KMS-11 (cell line): ENCODE data around the gene SERPINB10.
"Not testable (repeated sequence)": the region's sequence is repeated elsewhere in the genome, so short reads cannot be mapped to it uniquely, and the experiment has no call there.

ENCODE experiments used
- H2AFZ ChIP-seq: fragments of 200-600 bp; sonication (generic); 2 replicates; pipeline ENCODE4 v1.6.1; 2016; ENCODE audit warnings: antibody characterized with exemption, mixed run types, low read depth
- H3K27ac ChIP-seq: fragments of 200-600 bp; sonication (generic); 2 replicates; pipeline ENCODE4 v1.6.1; 2016; ENCODE audit warnings: mild to moderate bottlenecking, mixed run types
- H3K27me3 ChIP-seq: fragments of 200-600 bp; sonication (generic); 2 replicates; pipeline ENCODE4 v1.6.1; 2017; ENCODE audit warnings: mild to moderate bottlenecking, low read depth, mixed run types, moderate library complexity; ENCODE audit not compliant: insufficient read depth
- H3K36me3 ChIP-seq: fragments of 200-600 bp; sonication (generic); 2 replicates; pipeline ENCODE4 v1.6.1; 2017; ENCODE audit warnings: mild to moderate bottlenecking, mixed run types; ENCODE audit not compliant: insufficient read depth
- H3K4me1 ChIP-seq: fragments of 200-600 bp; sonication (generic); 2 replicates; pipeline ENCODE4 v1.6.1; 2016; ENCODE audit warnings: mild to moderate bottlenecking, low read depth, mixed run types; ENCODE audit not compliant: poor library complexity, severe bottlenecking
- H3K4me2 ChIP-seq: fragments of 200-600 bp; sonication (generic); 2 replicates; pipeline ENCODE4 v1.7.0; 2016; ENCODE audit warnings: mild to moderate bottlenecking, mixed run types
- H3K4me3 ChIP-seq: fragments of 200-600 bp; sonication (generic); IDR thresholded peaks from 2 replicates; pipeline ENCODE4 v1.6.1; 2017; ENCODE audit warnings: low read depth, low read length, mixed read lengths; ENCODE audit not compliant: insufficient read depth
- H3K79me2 ChIP-seq: fragments of 200-600 bp; sonication (generic); 2 replicates; pipeline ENCODE4 v1.6.1; 2016; ENCODE audit warnings: low read depth, mixed run types; ENCODE audit not compliant: insufficient read depth
- H3K9ac ChIP-seq: fragments of 200-600 bp; sonication (generic); 2 replicates; pipeline ENCODE4 v1.6.1; 2016; ENCODE audit warnings: mild to moderate bottlenecking, mixed run types
- H4K20me1 ChIP-seq: fragments of 200-600 bp; sonication (generic); 2 replicates; pipeline ENCODE4 v1.6.1; 2016; ENCODE audit warnings: mild to moderate bottlenecking, mixed run types; ENCODE audit not compliant: insufficient read depth
- CTCF ChIP-seq: fragments of 200-600 bp; sonication (generic); conservative IDR thresholded peaks from 2 replicates; pipeline ENCODE4 v1.6.1; 2017; ENCODE audit warnings: low read depth, mild to moderate bottlenecking, antibody characterized with exemption, low read length, moderate library complexity, mixed read lengths

Gene SERPINB10

GRCh38 chr18:63922049-63922448 lies 14.3 kb downstream of the SERPINB10 start:
- no peak for TF ChIP-seq CTCF
- Histone ChIP-seq H3K27me3 (no peaks in the 10 kb centered on the region), H3K4me3 (no peak overlapping the region), H3K27ac (no peak overlapping the region), H3K79me2 (no peaks in the 10 kb centered on the region), H3K4me2 (no peak overlapping the region), H4K20me1 (no peaks in the 10 kb centered on the region), H3K9ac (no peak overlapping the region), H3K4me1 (no peaks in the 10 kb centered on the region), H3K36me3 (no peaks in the 10 kb centered on the region), H2AFZ (no peak overlapping the region)

GRCh38 chr18:63924551-63924950 lies 16.8 kb downstream of the SERPINB10 start:
- Histone ChIP-seq H3K4me1 (no peaks in the 10 kb centered on the region), H3K27me3 (no peaks in the 10 kb centered on the region), H2AFZ (no peak overlapping the region), H3K27ac (no peak overlapping the region), H3K9ac (no peak overlapping the region), H3K79me2 (no peaks in the 10 kb centered on the region), H3K4me3 (no peak overlapping the region), H4K20me1 (no peaks in the 10 kb centered on the region), H3K4me2 (no peak overlapping the region), H3K36me3 (no peaks in the 10 kb centered on the region)
- no peak for TF ChIP-seq CTCF

- H3K4me2 ChIP-seq, result no peak overlapping the region
- no peaks in the 10 kb centered on the region for H3K36me3 ChIP-seq
- H2AFZ ChIP-seq, result no peak overlapping the region
- H3K27ac ChIP-seq, result no peak overlapping the region
- no peak overlapping the region for H3K4me3 ChIP-seq
- H4K20me1 ChIP-seq, result no peaks in the 10 kb centered on the region
- no peak overlapping the region for H3K9ac ChIP-seq
- TF ChIP-seq CTCF, result no peak
- H3K79me2 ChIP-seq, result no peaks in the 10 kb centered on the region
- H3K27me3 ChIP-seq, result no peaks in the 10 kb centered on the region
- H3K4me1 ChIP-seq, result no peaks in the 10 kb centered on the region
Observed at GRCh38 chr18:63928331-63928730, 20.6 kb downstream of the SERPINB10 start.

GRCh38 chr18:63929369-63929768 lies 21.6 kb downstream of the SERPINB10 start:
- not testable (repeated sequence) for H3K4me3 ChIP-seq, H3K4me1 ChIP-seq, H3K36me3 ChIP-seq, H4K20me1 ChIP-seq, H3K27me3 ChIP-seq, H2AFZ ChIP-seq, H3K79me2 ChIP-seq, H3K4me2 ChIP-seq, H3K9ac ChIP-seq, H3K27ac ChIP-seq

- no peak overlapping the region for H2AFZ ChIP-seq
- no peaks in the 10 kb centered on the region for H3K79me2 ChIP-seq
- no peak for TF ChIP-seq CTCF
Observed at GRCh38 chr18:63930773-63931354, 23.1 kb downstream of the SERPINB10 start.

More at GRCh38 chr18:63930773-63931354, 23.1 kb downstream of the SERPINB10 start:
- Histone ChIP-seq H3K4me1 (peaks cover 4% of the 10 kb centered on the region), H3K27me3 (no peaks in the 10 kb centered on the region), H4K20me1 (no peaks in the 10 kb centered on the region), H3K36me3 (no peaks in the 10 kb centered on the region), H3K9ac (no peak overlapping the region), H3K4me3 (no peak overlapping the region), H3K27ac (no peak overlapping the region), H3K4me2 (no peak overlapping the region)
